K562 (cell line): ENCODE measurements around the gene IL17REL. TPM values are rescaled to one million over a fixed set of nuclear protein-coding genes. Genes with fewer than 3 reads are reported as not detected.

ENCODE experiments used
- EGR1 ChIP-seq: fragments of 450-650 bp; conservative IDR thresholded peaks from 2 replicates; pipeline ENCODE4 v1.6.1; 2017; ENCODE audit warnings: mild to moderate bottlenecking
- FOXJ3 ChIP-seq: sonication (generic); formaldehyde crosslinking; IDR thresholded peaks from 2 replicates; pipeline ENCODE4 v1.4.0; 2020; ENCODE audit warnings: mild to moderate bottlenecking, missing genetic modification reagents
- MED1 ChIP-seq: sonication (generic); formaldehyde crosslinking; IDR thresholded peaks from 2 replicates; pipeline ENCODE4 v1.8.1; 2023; ENCODE audit warnings: missing genetic modification reagents, borderline replicate concordance
- MEF2D ChIP-seq: conservative IDR thresholded peaks from 2 replicates; pipeline ENCODE4 v1.6.1; 2016; ENCODE audit warnings: low read depth, missing genetic modification characterization, missing compliant biosample characterization
- NBN ChIP-seq: fragments of 450-650 bp; IDR thresholded peaks from 2 replicates; pipeline ENCODE4 v1.6.1; 2016; ENCODE audit warnings: low read depth, mild to moderate bottlenecking
- NFE2L1 ChIP-seq: fragments of 450-650 bp; IDR thresholded peaks from 2 replicates; pipeline ENCODE4 v1.6.1; 2016; ENCODE audit warnings: missing genetic modification characterization, low read depth, mild to moderate bottlenecking, missing compliant biosample characterization, moderate library complexity, borderline replicate concordance
- NR2C2 ChIP-seq, 2 experiments: fragments of 200-800 bp in 1 of 2; sonication (Bioruptor generic) in 1 of 2; sonication (generic) in 1 of 2; formaldehyde crosslinking in 1 of 2; IDR thresholded peaks; 2 replicates each; pipeline versions ENCODE4 v1.6.1 to v1.8.0; 2016 to 2022; ENCODE audit warnings: mild to moderate bottlenecking in 1 of 2, missing compliant biosample characterization in 1 of 2, missing genetic modification characterization in 1 of 2, missing genetic modification reagents in 1 of 2
- PTTG1 ChIP-seq: fragments of 450-650 bp; IDR thresholded peaks from 2 replicates; pipeline ENCODE4 v1.6.1; 2016; ENCODE audit warnings: low read depth, mild to moderate bottlenecking, missing genetic modification characterization, missing compliant biosample characterization
- RAD21 ChIP-seq, 2 experiments: fragments of 250-450 bp in 1 of 2; fragments of 450-650 bp in 1 of 2; sonication (Bioruptor Pico) in 1 of 2; formaldehyde crosslinking in 1 of 2; IDR thresholded peaks in 1 of 2; conservative IDR thresholded peaks in 1 of 2; 2 replicates each; pipeline versions ENCODE4 v1.4.0 to v1.8.0; 2020 to 2022; ENCODE audit warnings: mild to moderate bottlenecking in 2 of 2, moderate library complexity in 1 of 2
- RBM14 ChIP-seq: fragments of 200-400 bp; formaldehyde crosslinking; IDR thresholded peaks from 2 replicates; pipeline ENCODE4 v1.6.1; 2018; ENCODE audit warnings: low read depth, mild to moderate bottlenecking, low read length, moderate library complexity, borderline replicate concordance; ENCODE audit not compliant: insufficient read depth
- WHSC1 ChIP-seq: IDR thresholded peaks from one replicate; pipeline ENCODE4 v1.6.1; 2012; ENCODE audit warnings: low read length, control low read depth, inconsistent platforms
- YBX1 ChIP-seq: fragments of 450-650 bp; IDR thresholded peaks from 2 replicates; pipeline ENCODE4 v1.7.1; 2016; ENCODE audit warnings: mild to moderate bottlenecking
- ZNF3 ChIP-seq: fragments of 250-450 bp; sonication (Bioruptor Pico); IDR thresholded peaks from 2 replicates; pipeline ENCODE4 v1.5.0; 2021; ENCODE audit warnings: mild to moderate bottlenecking, moderate library complexity
- ZNF717 ChIP-seq: fragments of 250-450 bp; sonication (Bioruptor Pico); IDR thresholded peaks from 2 replicates; pipeline ENCODE4 v1.5.0; 2021
- ZNF764 ChIP-seq: fragments of 250-450 bp; sonication (Bioruptor Pico); IDR thresholded peaks from 2 replicates; pipeline ENCODE4 v1.4.0; 2020; ENCODE audit warnings: low read depth, mild to moderate bottlenecking, moderate library complexity
- polyA plus RNA-seq, 8 experiments: library from polyadenylated mRNA; depleted of rRNA in 4 of 8; stranded (reverse) in 5 of 8; unstranded in 3 of 8; fragments of >200 nt; fragmentation: Nextera tagmentation in 2 of 8; fragmentation: Illumina TruSeq in 1 of 8; extraction: Ambion mirVana in 2 of 8; extraction: Trizol in 1 of 8; gene quantifications; 2 replicates each; pipeline versions ENCODE4 v1.2.1 to v1.2.3, GENCODE V29; 2011 to 2014; ENCODE audit warnings: inconsistent platforms in 1 of 8, missing spikeins in 1 of 8
- total RNA-seq, 7 experiments: library from RNA; depleted of rRNA in 6 of 7; stranded (reverse); fragments of >200 nt in 6 of 7; fragmentation: Illumina TruSeq in 2 of 7; extraction: Trizol in 2 of 7; gene quantifications; 2 replicates each; pipeline versions ENCODE4 v1.2.1 to v1.2.3, GENCODE V29; 2011 to 2021; ENCODE audit warnings: low replicate concordance in 1 of 7
- TF ChIP-seq, protein P1 (sequence below): fragments of 450-650 bp; formaldehyde crosslinking; IDR thresholded peaks from 2 replicates; pipeline ENCODE4 v1.4.0; 2020; ENCODE audit warnings: mild to moderate bottlenecking
- TF ChIP-seq, protein P2 (sequence below): sonication (generic); formaldehyde crosslinking; IDR thresholded peaks from 2 replicates; pipeline ENCODE4 v1.8.0; 2022; ENCODE audit warnings: mild to moderate bottlenecking, missing genetic modification reagents
- TF ChIP-seq, protein P3 (sequence below): IDR thresholded peaks from 2 replicates; pipeline ENCODE4 v1.6.1; 2011; ENCODE audit not compliant: insufficient read length; ENCODE audit errors: extremely low read depth
- TF ChIP-seq, protein P4 (sequence below): fragments of 250-450 bp; sonication (Bioruptor Pico); IDR thresholded peaks from 2 replicates; pipeline ENCODE4 v1.8.0; 2022; ENCODE audit warnings: inconsistent platforms
- TF ChIP-seq, protein P5 (sequence below): fragments of 250-450 bp; sonication (Bioruptor Pico); IDR thresholded peaks from 2 replicates; pipeline ENCODE4 v1.8.0; 2022; ENCODE audit warnings: moderate library complexity, mild to moderate bottlenecking, inconsistent platforms

IL17REL gene
- total and polyA plus RNA-seq, 9 of the 15 experiments (the other 6 are each of a cell fraction or from before 2014, with no cell fraction given) = 0.05 to 0.42 (median 0.11) TPM; not detected in 4

DNA sequence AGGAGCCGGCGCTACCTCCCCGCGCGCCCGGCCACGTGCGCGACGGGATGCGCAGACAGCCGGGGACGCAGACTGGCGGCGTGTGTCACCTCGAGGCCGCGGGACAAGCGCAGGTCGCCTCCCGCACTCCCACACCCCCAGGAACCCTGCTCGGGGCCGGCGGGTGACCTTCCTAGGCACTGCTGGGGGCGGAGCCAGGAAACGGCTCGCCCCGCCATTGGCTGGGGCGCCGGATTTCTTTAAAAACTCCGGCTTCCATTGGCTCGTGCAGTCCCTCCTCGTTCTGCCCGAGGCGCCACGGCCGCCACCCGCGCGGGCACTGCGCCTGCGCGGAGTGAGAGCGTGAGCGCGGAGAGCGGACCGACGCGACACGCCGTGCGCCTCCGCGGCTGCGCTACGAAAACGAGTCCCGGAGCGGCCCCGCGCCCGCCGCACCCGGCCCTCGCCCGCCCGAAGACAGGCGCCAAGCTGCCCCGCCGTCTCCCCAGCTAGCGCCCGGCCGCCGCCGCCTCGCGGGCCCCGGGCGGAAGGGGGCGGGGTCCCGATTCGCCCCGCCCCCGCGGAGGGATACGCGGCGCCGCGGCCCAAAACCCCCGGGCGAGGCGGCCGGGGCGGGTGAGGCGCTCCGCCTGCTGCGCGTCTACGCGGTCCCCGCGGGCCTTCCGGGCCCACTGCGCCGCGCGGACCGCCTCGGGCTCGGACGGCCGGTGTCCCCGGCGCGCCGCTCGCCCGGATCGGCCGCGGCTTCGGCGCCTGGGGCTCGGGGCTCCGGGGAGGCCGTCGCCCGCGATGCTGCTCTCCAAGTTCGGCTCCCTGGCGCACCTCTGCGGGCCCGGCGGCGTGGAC lies 52.2 kb downstream of the IL17REL start, which contains the start of gene PIM3 (continued):
- TF ChIP-seq ZNF764 (CRISPR knock-in tag) (no peak), RAD21 (CRISPR knock-in tag; conservative IDR thresholded peaks at IDR 0.05 in 1 of 2, IDR thresholded peaks at IDR 0.05 in 1 of 2) (no peak), EGR1 (peak; percentile 46), ZNF717 (no peak), FOXJ3 (CRISPR knock-in tag) (no peak), ZNF3 (CRISPR knock-in tag) (no peak), WHSC1 (no peak), RBM14 (no peak), YBX1 (no peak), MED1 (CRISPR knock-in tag) (no peak), NR2C2 (CRISPR knock-in tag; IDR thresholded peaks at IDR 0.05) (no peak), NR2C2 (tag; IDR thresholded peaks at IDR 0.05) (peak; percentile 86), NBN (no peak), MEF2D (tag) (no peak), PTTG1 (tag) (no peak), NFE2L1 (tag) (no peak)
- TF ChIP-seq, protein P1, sequence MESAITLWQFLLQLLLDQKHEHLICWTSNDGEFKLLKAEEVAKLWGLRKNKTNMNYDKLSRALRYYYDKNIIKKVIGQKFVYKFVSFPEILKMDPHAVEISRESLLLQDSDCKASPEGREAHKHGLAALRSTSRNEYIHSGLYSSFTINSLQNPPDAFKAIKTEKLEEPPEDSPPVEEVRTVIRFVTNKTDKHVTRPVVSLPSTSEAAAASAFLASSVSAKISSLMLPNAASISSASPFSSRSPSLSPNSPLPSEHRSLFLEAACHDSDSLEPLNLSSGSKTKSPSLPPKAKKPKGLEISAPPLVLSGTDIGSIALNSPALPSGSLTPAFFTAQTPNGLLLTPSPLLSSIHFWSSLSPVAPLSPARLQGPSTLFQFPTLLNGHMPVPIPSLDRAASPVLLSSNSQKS (CRISPR knock-in tag) = no peak
- TF ChIP-seq, protein P2, sequence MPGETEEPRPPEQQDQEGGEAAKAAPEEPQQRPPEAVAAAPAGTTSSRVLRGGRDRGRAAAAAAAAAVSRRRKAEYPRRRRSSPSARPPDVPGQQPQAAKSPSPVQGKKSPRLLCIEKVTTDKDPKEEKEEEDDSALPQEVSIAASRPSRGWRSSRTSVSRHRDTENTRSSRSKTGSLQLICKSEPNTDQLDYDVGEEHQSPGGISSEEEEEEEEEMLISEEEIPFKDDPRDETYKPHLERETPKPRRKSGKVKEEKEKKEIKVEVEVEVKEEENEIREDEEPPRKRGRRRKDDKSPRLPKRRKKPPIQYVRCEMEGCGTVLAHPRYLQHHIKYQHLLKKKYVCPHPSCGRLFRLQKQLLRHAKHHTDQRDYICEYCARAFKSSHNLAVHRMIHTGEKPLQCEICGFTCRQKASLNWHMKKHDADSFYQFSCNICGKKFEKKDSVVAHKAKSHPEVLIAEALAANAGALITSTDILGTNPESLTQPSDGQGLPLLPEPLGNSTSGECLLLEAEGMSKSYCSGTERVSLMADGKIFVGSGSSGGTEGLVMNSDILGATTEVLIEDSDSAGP (CRISPR knock-in tag) = no peak
- TF ChIP-seq, protein P3, sequence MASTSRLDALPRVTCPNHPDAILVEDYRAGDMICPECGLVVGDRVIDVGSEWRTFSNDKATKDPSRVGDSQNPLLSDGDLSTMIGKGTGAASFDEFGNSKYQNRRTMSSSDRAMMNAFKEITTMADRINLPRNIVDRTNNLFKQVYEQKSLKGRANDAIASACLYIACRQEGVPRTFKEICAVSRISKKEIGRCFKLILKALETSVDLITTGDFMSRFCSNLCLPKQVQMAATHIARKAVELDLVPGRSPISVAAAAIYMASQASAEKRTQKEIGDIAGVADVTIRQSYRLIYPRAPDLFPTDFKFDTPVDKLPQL = no peak
- TF ChIP-seq, protein P4, sequence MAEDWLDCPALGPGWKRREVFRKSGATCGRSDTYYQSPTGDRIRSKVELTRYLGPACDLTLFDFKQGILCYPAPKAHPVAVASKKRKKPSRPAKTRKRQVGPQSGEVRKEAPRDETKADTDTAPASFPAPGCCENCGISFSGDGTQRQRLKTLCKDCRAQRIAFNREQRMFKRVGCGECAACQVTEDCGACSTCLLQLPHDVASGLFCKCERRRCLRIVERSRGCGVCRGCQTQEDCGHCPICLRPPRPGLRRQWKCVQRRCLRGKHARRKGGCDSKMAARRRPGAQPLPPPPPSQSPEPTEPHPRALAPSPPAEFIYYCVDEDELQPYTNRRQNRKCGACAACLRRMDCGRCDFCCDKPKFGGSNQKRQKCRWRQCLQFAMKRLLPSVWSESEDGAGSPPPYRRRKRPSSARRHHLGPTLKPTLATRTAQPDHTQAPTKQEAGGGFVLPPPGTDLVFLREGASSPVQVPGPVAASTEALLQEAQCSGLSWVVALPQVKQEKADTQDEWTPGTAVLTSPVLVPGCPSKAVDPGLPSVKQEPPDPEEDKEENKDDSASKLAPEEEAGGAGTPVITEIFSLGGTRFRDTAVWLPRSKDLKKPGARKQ (CRISPR knock-in tag) = no peak
- TF ChIP-seq, protein P5, sequence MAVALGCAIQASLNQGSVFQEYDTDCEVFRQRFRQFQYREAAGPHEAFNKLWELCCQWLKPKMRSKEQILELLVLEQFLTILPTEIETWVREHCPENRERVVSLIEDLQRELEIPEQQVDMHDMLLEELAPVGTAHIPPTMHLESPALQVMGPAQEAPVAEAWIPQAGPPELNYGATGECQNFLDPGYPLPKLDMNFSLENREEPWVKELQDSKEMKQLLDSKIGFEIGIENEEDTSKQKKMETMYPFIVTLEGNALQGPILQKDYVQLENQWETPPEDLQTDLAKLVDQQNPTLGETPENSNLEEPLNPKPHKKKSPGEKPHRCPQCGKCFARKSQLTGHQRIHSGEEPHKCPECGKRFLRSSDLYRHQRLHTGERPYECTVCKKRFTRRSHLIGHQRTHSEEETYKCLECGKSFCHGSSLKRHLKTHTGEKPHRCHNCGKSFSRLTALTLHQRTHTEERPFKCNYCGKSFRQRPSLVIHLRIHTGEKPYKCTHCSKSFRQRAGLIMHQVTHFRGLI (CRISPR knock-in tag) = no peak
